ENCODE data around the gene C1GALT1.
A peak's percentile ranks its signal among the peaks of the same experiment; 100 is the strongest.
"Not testable (repeated sequence)": the region's sequence is repeated elsewhere in the genome, so short reads cannot be mapped to it uniquely, and the experiment has no call there.

Gene C1GALT1

DNA sequence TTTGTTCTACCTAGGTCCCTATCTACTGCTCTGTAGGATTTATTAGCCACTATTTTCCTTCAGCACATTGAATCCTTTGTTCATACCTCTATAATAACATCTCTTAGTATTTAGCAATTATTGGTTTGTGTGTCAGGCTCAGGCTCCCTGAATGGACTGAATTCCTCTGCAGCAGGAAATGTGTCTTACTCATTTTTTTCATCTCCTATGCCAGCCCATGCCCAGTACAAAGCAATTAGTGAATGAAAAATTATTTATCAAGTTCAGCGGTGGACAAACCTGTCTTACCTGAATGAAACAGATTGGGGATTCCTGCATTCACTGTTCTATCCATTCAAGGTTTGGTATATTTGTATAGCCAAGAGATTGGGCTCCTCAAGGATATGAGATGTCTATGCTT lies 53.7 kb downstream of the C1GALT1 start:
- H3K27ac ChIP-seq, result peak overlapping the region; percentile 5; the same call in 1 of the 2 replicates
- TF ChIP-seq, protein P1, sequence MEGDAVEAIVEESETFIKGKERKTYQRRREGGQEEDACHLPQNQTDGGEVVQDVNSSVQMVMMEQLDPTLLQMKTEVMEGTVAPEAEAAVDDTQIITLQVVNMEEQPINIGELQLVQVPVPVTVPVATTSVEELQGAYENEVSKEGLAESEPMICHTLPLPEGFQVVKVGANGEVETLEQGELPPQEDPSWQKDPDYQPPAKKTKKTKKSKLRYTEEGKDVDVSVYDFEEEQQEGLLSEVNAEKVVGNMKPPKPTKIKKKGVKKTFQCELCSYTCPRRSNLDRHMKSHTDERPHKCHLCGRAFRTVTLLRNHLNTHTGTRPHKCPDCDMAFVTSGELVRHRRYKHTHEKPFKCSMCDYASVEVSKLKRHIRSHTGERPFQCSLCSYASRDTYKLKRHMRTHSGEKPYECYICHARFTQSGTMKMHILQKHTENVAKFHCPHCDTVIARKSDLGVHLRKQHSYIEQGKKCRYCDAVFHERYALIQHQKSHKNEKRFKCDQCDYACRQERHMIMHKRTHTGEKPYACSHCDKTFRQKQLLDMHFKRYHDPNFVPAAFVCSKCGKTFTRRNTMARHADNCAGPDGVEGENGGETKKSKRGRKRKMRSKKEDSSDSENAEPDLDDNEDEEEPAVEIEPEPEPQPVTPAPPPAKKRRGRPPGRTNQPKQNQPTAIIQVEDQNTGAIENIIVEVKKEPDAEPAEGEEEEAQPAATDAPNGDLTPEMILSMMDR (conservative IDR thresholded peaks at IDR 0.05), result no peak

DNA sequence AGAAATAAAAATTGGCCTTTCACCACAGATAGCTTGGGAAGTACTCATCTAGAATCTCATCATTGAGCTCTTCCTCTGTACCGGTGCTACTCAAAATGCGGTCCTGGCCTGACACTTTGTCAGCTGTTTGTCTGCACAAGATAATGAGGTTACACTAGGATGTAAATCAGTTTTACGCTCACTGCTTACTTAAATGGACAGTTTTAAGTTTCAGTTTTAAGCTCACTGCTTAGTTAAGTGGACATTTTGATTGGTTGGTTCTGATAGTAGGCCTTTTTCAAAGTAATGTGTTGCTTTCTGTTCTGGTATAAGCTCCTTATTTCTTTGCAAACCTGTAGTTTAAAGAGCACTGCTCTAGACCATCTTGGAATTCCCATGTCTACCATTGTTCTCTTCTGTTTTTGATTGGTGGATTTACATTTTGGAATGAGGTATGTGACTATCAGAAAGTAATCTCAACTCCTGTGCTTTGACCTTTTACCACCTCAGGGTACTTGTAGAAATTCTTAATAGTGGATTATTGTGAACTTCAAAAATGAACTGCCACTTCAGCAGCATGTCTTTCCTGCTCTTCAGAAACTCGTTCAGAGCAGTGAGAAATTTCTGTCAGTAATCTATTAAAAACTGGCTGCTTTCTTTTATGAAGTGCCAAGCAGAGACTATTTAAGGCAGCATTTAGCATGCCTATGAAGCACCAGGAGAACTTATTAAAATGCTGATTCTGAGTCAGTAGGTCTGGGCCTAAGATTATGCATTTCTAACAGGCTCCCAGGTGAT lies 55.0 kb downstream of the C1GALT1 start:
- no peak overlapping the region for H3K27ac ChIP-seq
- TF ChIP-seq, protein P1 (conservative IDR thresholded peaks at IDR 0.05), result no peak

DNA sequence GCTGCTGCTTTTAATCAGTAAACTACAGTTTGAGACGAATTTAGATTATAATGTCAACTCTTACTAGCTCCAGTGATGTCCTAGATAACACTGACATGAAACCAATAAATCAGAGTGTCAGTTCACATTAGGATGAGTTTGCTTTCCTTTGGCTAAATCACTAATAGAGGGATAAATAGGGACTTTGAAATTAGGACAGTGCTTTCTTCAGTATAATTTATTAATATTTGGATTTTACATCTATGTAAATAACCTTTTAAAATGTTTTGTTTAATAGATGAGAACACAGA lies 55.6 kb downstream of the C1GALT1 start:
- TF ChIP-seq, protein P1 (conservative IDR thresholded peaks at IDR 0.05), result no peak
- H3K27ac ChIP-seq, result no peak overlapping the region

DNA sequence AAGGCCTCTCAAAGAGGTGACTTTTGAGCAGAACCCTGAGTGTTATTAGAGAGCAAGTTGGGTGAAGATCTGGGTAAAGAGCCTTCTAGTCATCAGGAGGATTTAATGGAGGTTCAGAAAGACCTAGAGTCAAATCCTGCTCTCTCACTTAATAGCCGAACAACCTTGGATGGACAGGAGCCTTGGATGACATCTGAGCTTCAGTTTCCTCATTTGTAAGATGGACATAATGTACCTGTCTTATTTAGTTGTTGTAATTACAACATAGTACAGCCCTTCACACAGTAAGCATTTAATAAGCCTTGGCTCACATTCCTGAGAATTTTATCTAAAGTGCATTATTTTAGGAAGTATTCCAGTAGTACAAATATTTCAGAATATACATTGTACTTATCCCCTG lies 57.0 kb downstream of the C1GALT1 start:
- TF ChIP-seq, protein P1 (conservative IDR thresholded peaks at IDR 0.05), result no peak
- no peak overlapping the region for H3K27ac ChIP-seq

DNA sequence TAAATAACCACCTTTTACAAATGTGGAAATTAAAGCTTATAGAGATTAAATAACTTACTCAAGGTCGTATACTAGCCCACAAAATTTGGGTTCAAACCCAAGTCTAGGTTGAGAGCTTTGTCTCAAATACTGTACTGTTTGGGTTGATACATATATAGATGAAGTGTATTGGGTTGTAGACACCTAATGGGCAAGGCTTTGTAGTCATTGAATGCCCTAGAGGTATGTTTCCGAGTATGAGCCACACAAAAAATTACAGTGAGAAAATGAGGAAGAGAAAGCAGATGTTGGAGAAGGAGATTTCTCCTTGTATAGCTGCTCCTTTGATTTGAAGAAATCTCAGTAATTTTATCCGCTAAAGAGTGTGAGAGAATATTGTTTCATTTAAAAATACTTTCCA lies 60.6 kb downstream of the C1GALT1 start:
- TF ChIP-seq, protein P1 (conservative IDR thresholded peaks at IDR 0.05), result no peak
- no peak overlapping the region for H3K27ac ChIP-seq

DNA sequence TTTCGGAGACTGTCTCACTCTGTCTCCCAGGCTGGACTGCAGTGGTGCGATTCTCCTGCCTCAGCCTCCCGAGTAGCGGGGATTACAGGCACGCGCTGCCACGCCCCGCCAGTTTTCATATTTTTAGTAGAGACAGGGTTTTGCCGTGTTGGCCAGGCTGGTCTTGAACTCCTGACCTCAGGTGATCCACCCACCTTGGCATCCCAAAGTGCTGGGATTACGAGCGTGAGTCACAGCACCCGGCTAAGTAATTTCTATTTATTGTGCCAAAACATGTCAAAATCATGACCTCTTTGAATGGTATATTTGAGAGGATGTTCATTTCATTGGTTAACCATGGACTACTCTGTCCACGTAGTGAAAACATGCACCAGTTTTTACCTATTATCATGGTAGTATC lies 62.9 kb downstream of the C1GALT1 start:
- H3K27ac ChIP-seq, result not testable (repeated sequence)

DNA sequence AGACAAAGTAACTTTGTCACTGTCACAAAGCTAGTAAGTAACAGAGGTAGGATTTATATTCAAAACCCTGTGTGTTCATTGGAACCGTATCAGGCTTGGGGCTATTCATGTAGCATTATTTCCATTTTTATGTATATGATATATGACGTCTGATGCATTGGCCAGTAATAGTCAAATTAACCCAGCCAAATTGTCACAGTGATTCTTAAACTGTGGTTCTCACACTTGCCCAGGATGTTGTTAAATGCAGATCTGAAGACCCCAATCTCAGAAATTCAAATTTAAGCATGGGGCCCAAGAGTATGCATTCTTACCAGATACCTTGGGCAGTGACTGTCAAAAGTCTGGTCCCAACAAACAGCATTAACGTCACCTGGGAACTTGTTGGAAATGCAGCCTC lies 63.9 kb downstream of the C1GALT1 start:
- TF ChIP-seq, protein P1 (conservative IDR thresholded peaks at IDR 0.05), result no peak
- no peak overlapping the region for H3K27ac ChIP-seq

DNA sequence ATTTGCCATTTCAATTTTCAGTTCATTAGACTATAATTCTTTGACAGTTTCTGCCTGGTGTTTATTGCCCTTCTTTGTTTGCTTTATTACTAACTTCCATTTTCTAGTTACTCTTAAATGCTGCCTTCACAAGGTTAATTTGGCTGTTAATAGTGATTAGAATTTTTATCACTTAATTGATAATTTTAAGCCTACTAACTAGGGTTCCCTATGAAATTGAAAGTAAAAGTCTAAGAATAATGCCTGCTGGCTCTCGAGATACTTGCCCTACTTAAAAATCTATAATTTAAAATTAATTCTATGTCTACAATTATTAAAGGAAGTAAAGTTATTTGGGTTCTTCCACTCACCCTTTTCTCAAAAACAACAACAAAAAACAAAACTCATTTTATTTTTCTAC lies 65.3 kb downstream of the C1GALT1 start:
- TF ChIP-seq, protein P1 (conservative IDR thresholded peaks at IDR 0.05), result no peak
- H3K27ac ChIP-seq, result no peak overlapping the region

All from VCaP (cell line).